Urothelium cell line (cell line): Measurements from ENCODE around the gene CLPSL2.
"Not testable (repeated sequence)": the region's sequence is repeated elsewhere in the genome, so short reads cannot be mapped to it uniquely, and the experiment has no call there.

Experiments
- DNase-seq: peaks from one replicate; pipeline ENCODE4 v3.0.0; 2011; ENCODE audit warnings: low spot score, mixed read lengths
- FAIRE-seq: peaks from 2 replicates; lab custom pipeline; 2011; peaks lifted over from hg19 to GRCh38; lab: Jason Lieb, UNC

CLPSL2 gene, protein sequence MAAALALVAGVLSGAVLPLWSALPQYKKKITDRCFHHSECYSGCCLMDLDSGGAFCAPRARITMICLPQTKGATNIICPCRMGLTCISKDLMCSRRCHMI

DNA sequence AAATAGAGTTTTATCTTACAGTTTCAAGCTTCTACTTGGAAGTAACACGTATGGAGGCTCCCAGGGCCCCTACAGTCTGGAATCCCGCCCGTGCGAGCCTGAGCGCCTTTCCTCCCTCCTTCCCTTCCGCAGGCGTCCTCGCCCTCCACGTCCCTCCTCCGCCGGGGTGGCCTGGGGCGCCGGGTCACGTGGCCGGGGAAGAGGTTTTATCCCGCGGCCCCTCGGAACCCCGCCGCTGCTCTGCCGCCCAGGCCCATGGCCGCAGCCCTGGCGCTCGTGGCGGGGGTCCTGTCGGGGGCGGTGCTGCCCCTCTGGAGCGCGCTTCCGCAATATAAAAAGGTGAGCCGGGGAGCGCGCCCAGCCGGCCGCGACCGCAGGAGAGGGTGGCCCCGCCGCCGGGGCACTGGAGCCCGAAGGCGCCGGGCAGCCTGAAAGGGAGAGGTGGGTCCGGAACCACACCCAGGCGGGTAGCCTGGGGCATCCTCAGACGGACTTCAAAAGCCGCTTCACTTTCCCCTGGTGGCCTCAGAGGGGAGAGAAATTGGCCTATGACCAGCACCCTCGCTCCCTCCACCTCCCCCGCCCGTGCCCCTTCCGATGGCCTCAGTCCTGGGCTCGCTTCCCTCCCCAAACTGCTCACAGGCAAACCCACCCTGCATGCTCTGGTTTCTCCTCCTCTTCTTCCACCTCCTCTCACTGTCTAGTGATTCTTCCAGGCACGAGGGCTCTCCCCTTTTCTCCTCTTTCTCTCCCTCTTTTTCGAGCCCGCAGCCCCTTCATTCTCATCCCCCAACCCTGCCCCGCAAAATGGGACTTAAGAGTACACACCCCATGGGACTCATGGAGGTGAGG is at the start of gene CLPSL2:
CLPSL2 (plus strand) TSS at position 235 of the 852 bp plus-strand sequence; CDS start at position 256, 21 bp downstream.
- no peak for DNase-seq
- FAIRE-seq, result no peak

DNA sequence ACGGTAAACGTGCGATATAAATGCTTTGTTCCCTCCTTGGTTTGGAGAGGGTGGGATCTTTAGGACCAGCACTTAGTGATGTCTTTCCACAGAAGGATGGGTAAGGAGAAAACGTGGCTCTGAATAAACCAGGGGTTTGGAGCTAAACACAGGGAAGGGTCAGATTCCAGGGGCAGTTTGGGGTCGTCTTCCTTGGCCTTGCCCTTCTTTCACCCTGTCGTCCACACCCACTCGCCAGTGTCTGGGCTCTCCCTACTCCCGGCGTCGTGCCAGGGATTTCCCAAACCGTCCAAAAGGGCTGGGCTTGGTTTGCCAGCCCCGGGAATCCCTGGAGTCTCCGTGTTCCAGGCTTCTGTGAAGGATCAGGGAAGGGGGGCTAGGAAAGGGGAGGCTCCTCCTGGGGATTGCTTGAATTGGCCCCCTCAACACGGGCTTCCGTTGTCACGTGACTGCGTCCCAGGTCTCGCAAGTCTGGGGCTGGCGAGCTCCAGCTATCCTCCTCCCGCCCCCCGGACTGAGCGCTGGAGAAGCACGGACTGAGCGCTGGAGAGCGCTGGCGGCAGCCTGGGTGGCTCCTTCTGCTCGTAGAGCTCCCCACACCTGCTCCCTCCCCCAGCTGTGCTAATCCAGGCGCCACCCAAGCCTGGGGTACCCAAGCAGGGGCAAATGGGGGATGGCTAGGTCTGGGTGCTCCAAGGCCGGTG is 49.0 kb upstream of the CLPSL2 start:
- FAIRE-seq (no peak), DNase-seq (peak; percentile 79)

DNA sequence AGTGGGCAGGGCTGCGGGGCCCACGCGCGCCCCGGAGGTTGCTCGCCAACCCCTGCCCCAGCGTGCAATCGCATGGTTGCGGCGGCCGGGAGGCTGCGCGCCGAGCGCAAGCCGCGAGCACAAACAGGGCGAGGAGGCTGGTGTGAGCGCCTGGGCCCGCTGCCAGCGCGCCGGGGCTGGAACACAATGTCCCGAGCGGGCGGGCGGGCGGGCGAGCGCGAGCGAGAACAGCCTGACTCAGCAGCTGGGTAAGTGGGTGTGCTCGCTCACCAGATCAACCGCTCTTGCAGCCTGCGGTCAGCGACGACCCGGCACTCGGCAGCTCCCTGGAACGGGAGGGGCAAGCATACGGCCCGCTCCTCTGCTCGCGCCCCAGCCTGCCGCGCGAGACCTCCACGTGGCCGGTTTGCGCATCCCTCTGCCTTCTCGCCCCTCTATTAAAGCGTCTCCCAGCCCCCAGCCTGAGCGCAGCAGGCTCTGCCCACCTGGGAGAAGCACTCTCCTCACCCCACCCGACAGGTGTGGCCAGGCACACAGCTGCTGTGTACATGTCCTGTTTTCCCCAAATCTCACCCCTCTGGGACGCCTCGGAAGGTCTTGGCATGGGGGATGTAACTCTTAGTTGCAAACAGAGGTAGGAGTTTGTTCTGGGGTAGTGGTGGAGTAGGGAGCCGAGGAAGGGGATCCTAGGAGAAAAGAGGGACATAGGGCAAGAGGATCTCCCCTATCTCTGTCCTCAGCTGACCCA is 48.3 kb upstream of the CLPSL2 start:
- FAIRE-seq, result no peak

DNA sequence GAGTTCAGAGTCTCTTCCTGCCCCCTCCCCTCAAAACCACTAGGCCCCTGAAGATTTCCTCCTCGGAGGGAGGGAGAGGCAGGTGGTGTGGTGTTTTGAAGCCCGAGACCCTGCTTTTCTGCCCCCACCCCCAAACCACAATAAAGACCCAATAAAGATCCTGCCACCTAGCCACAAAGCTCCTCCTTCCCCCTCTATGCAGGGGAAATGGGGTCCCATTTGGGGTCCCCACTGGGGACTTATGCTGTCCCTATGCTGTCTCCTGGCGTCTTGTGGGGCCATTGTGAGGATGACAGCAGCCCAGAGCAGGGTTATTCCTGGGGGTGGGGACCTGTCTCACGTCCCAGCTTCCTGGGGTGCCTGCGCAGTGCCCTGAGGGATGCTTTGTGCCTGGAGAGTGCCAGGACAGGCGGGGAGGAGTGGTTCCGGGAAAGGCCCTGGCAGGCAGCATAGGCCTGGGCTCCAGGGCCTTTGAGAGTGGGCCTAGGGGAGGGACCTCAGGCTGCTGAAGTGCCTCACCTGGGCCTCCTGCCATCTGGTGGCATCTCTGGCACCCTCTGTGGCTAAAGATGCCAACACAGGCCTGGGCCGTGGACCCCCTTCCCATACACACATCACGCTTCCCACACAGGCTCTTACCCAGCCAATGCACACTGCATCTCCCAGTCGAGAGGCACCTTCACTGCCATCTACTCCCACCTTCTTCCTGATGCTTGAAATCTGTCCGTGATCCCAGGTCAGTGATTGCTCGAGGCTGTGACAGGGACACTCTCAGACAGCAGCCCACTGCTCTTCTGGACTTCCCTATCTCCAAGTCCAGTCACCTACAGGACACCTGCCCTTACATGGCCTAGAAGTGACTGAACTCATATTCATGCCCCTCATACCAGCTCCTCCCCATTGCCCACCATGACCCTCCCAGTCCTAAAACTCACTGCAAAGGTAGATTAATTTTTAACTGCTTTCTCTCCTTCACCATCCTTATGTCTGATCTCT is 47.4 kb upstream of the CLPSL2 start:
- DNase-seq (no peak), FAIRE-seq (no peak)

More for the DNA sequence above, 48.3 kb upstream of the CLPSL2 start:
- peak; percentile 95 for DNase-seq

DNA sequence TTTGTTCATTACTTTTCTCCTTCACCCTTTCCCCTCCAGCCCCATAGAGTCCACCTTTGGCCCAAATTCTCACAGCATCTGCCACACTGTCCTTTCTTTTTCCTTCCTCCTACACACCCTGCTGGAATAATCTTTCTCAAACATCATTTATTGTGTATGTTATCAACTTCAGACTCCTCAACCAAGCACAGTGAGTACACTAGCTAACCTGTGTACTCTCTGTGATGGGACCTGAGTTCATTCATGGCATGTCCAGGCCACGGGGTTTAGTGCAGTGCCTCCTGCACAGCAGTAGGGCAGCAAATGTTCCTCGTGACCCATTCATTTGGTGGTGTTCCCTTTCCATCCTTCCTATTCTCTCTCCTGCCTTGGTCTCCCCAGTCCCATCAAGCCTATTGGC is 46.7 kb upstream of the CLPSL2 start:
- no peak for DNase-seq
- FAIRE-seq, result no peak

DNA sequence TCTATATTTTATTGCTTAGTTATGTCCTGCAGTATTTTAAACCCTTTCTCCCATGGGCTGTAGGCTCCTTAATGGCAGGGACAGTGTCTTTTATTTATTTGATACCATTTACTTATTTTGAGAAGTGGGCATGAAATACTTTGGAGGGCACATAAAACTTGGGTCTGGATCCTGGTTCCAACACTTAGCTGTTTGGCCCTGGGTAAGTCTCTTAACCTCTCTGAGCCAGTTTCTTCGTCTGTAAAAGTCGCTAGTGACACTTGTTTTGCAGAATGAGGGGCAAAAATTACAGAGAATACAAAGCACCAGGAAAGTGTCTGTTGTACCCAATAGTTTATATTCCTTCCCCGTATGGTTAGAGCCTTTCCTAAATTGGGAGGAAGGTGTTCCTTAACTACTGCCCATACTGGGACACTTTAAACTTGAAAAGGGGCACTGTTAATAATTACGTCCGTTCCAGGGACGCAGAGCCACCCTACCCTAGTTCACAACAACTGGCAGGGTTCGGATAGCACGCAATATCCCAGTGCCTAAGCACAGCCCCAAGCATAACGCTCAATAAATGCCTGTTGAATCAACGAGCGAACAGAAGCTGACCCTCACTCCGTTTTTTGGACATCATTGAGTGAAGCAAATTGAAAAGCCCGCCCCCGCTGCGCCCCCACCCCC is 45.5 kb upstream of the CLPSL2 start:
- no peak for DNase-seq
- FAIRE-seq, result no peak

DNA sequence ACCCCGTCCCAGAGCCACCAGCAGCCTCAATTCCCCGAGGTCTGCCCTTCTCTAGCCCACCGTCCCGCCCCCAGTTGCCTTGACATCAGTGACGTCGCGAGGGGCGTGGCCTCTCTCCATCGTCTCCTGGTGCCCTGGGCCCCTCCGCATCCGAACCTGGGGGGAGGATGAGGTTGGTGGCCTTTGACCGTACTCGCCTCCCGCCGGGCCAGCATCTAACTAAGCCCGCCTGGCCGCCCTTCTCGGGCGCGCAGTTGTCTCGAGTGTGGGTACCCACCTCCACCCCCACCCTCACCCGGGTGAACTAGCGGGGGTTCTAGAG is 45.0 kb upstream of the CLPSL2 start:
- no peak for FAIRE-seq
- peak; percentile 92 for DNase-seq

DNA sequence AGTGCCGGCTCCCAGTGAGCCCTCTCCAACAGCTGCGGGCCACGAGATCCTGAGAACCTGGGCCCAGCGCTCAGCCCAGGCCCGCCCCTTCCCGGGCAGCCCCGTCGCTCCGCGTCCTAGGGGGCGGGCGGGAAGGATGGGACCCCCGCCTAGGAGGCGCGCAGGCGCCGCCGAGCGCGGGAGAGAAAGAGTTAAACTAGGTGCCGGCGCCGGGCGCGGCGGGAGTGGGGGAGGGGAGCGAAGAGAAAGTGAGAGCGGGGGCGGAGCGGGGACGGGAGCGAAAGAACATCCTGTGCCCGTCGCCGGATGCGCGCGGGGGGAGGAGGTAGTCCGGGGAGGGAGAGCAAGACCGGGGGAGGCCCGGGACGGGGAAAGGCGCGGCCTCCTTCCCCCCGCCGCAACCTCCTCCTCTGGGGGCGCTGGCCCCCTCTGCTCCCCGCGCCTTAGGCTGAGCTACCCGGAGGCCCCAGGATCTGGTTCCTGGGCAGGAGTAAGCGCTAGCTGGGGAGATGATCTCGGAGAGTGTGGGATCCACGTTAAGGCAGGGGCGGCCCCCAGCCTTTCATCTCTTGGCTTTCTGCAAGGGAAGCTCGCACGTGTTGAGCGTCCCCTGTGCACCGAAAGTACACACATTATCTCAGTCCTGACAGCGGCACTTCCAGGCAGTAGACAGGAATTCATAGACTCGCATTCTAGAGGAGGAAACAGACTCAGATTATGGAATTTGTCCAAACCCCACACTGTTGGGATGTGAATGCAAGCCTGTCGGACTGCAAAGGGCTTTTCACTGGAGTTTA is 44.5 kb upstream of the CLPSL2 start:
- DNase-seq, result peak; percentile 92
- FAIRE-seq, result no peak

DNA sequence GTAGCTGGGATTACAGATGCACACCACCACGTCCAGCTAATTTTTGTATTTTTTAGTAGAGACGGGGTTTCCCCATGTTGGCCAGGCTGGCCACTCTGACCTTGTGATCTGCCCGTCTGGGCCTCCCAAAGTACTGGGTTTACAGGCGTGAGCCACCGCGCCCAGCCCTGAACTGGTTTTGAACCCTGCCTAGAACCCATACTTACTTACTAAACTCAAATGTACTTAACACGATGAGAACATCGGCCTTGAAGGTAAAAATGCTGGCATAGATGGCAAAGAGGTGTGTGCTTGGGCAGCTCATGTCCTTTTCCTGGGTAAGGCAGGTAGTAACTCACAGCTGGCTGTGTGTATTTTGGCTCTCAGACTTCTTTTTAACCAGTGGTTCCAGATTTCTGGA is 42.8 kb upstream of the CLPSL2 start:
- no peak for FAIRE-seq
- no peak for DNase-seq

DNA sequence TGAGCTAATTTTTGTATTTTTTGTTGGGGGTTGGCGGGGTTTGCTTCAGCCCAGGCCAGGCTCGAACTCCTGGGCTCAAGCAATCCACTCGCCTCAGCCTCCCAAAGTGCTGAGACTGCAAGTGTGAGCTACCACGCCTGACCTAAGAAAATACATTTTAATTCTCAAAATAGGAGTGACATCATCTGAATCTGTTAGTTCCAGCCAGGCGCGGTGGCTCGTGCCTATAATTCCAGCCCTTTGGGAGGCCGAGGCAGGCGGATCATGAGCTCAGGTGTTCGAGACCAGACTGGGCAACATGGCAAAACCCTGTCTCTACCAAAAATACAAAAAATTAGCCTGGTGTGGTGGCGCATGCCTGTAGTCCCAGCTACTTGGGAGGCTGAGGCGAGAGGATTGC is 42.1 kb upstream of the CLPSL2 start:
- not testable (repeated sequence) for DNase-seq, FAIRE-seq

DNA sequence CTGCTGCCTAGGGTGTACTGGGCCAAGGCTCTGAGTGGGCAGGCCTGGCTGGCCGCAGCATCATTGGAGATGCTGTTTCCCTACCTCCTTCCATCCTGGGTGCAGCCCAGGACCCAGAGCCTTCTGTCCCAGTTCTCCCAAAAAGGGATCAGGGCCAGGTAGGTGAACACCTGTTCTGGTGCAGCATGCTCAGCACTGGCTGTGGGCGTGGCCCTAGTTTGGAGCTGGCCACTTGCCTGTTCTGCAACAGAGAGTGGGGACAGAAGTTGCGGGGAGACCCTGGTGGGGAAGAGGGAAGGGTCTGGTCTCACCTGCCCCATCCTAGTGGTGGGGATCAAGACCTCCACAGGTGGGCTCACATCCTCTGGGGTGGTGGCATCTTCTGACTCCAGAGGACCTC is 40.9 kb upstream of the CLPSL2 start:
- no peak for FAIRE-seq

DNA sequence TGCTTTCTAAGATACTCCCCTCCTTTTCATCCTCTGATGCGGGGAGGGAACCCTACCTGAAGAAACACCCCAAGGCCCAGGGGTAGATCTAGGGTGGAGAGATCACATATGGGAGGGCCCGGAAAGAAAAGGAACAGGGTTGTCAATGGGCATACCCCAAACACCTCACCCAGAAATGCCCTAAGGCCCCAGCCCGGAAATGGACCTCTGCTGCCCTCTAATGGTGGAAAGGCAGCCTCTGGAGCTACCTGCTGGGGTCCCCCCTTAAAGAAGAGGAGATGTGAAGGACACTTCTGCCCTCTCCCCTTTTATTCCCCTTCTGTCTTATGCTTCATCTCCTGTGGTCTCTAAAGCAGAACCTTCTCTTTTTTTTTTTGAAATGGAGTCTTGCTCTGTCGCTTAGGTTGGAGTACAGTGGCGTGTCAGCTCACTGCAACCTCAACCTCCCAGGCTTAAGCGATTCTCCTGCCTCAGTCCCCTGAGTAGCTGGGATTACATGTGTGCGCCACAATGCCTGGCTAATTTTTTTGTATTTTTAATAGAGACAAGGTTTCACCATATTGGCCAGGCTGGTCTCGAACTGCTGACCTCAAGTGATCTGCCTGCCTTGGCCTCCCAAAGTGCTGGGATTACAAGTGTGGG is 40.0 kb upstream of the CLPSL2 start:
- no peak for FAIRE-seq
- peak; percentile 67 for DNase-seq

More for the DNA sequence above, 40.9 kb upstream of the CLPSL2 start:
- no peak for DNase-seq

DNA sequence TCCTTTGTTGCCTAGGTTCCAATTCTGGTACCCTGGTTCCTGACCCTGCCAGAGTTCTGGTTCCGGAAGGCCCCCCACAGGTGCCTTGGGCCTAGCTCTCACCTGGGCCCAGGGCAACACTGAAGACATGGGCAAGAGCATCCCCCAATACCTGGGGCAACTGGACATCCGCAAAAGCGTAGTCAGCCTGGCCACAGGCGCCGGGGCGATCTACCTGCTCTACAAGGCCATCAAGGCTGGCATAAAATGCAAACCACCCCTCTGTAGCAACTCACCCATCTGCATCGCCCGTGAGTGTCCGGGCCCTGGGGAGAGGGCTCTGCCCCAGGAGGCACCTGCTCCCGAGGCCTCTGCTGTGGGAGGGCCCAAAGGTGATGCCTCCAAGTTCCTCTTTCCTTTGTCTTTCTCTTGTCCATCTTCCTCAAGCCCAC is 39.4 kb upstream of the CLPSL2 start, which contains the start of gene ARMC12:
ARMC12 (plus strand) TSS at position 51 of the 431 bp plus-strand sequence; CDS start at position 128, 77 bp downstream.
- FAIRE-seq (no peak), DNase-seq (no peak)

DNA sequence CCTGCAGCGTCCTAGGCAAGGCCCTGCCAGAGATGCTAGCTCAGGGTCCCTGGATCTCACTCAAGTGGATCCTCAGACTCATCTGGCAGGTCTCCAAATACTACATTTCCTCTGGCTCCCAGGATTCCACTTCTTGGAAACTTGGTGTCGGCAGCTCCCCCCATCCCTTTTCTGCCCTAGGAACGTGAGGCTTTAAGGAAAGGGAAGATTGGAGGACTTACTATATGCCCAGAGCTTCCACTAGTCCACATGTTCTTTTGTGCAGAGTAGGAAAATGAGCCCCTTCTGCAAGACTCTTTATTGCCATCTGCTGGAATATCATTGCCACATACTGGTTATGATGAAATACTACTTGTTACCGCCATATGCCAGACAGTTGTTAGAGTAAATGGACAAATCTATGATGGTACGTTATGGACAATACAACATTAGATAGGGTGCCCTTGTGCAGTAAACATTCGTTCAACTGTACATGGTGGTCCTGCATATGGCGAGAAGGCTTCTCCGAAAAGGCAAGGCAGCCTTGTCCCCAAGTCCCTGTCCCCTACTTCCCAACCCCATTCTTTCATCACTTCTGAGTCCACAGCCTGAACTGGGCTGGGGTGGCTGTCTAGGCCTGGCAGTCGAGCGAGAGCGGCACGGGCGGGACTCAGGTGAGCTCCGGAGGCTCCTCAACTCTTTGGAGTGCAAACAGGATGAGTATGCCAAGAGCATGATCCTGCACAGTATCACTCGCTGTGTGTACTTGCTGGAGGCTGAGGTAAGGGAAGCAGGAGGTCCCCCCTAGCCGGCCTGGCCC is 38.8 kb upstream of the CLPSL2 start:
- DNase-seq, result peak; percentile 75
- FAIRE-seq, result no peak

DNA sequence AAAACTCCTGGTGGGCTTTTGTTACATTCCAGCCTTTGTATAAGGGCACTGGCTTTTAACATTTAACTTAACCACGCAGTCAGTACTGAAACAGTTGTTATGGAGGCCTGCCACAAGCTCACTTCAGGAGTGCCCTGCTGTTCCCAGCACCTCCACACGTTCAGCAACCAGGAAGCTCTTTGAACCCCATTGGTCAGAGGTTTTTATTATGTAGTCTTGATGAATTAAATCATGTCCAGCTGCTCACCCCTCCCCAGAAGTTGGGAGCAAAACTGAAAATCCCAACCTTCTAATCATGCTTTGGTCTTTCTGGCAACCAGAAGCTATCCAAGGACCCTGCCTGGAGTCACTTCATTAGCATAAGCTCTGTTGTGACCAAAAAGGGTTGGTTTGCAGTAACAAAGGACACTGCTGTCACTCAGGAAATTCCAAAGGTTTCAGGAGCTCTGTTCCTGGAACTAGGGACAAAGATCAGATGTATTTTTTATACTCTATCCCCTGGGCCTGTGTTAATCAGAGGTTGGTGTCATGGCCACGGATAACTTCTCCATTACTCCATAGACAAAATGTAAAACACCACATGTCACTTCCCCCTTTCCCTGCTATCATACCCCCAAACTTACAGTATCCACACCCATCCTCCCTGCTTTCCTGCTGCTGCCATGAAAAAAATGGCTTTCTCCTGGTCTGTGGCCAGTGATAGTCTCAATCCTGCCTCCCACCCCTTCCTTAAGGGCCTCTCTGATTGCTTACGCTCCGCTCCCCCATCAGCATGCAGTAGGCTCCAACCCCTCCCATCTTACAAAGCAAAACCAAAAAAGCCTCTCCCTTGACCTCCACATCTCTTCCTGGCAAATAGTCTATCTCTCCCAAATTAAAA is 36.5 kb upstream of the CLPSL2 start:
- FAIRE-seq (no peak), DNase-seq (no peak)

DNA sequence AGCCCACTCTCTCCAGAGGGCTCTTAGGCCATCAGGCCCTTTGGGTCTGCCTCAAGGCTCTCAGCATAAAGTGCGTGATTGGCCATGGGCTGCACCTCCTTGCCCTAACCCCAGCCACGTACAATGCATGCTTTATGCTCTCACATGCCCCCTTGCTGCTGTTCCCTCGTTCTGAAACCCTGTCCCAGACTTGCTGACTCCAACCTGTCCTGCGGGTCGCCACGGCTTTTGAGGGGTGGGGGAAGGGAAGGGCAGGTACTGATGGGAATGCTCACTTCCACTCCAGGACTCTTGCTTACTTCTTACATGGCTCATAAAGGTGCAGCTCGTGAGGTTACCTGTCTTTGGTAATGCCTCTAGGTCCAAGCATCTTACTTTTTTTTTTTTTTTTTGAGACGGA is 33.6 kb upstream of the CLPSL2 start:
- DNase-seq, result no peak
- FAIRE-seq, result no peak
